Activated CD8-positive, alpha-beta T cell treated with anti-CD3 and anti-CD28 coated beads for 36 hours (primary cell): ENCODE measurements around the gene UBAC2. TPM values are rescaled to one million over a fixed set of nuclear protein-coding genes. Genes with fewer than 3 reads are reported as not detected.

Source experiments
- ATAC-seq: fragments of 200-7000 bp; cut with Tn5 transposase; one replicate; pipeline ENCODE4 v1.10.0; 2021; ENCODE audit warnings: mild to moderate bottlenecking, moderate library complexity
- CTCF ChIA-PET: fragments of 350-600 bp; sonication (Branson Sonifier 250); formaldehyde crosslinking; loops from one replicate; lab custom pipeline; 2021; ENCODE audit warnings: antibody characterized with exemption; lab: Charles Lee
- POLR2A ChIA-PET: fragments of 350-600 bp; sonication (Branson Sonifier 250); formaldehyde crosslinking; loops from one replicate; lab custom pipeline; 2021; ENCODE audit warnings: antibody characterized with exemption; lab: Charles Lee
- DNase-seq: peaks from one replicate; pipeline ENCODE4 v3.0.0-alpha.2; 2020
- H3K27ac Mint-ChIP-seq: one replicate; pipeline ENCODE4 v1.8.0; 2021; ENCODE audit warnings: mild to moderate bottlenecking, mixed read lengths
- H3K27me3 Mint-ChIP-seq: one replicate; pipeline ENCODE4 v1.8.0; 2021; ENCODE audit warnings: mixed read lengths
- H3K36me3 Mint-ChIP-seq: one replicate; pipeline ENCODE4 v1.8.0; 2021; ENCODE audit warnings: low read depth, mixed read lengths
- H3K4me1 Mint-ChIP-seq: one replicate; pipeline ENCODE4 v1.8.0; 2021; ENCODE audit warnings: low read depth, mixed read lengths
- H3K4me3 Mint-ChIP-seq: one replicate; pipeline ENCODE4 v1.8.0; 2021; ENCODE audit warnings: mild to moderate bottlenecking, moderate library complexity, mixed read lengths
- H3K9me3 Mint-ChIP-seq: one replicate; pipeline ENCODE4 v1.8.0; 2021; ENCODE audit warnings: mixed read lengths
- intact Hi-C: fragments of 100-400 bp; cut with micrococcal nuclease; formaldehyde crosslinking; loops from one replicate; pipeline ENCODE4 v1.10.0; 2022
- total RNA-seq, 2 experiments: library from RNA; stranded (reverse); gene quantifications; one replicate each; pipeline ENCODE4 v1.2.3, GENCODE V29; 2021
- TF ChIP-seq, protein P1 (sequence below): fragments of 200-600 bp; IDR thresholded peaks from one replicate; pipeline ENCODE4 v1.8.0; 2022; ENCODE audit warnings: antibody characterized with exemption, mild to moderate bottlenecking

Gene UBAC2
- total RNA-seq, 2 experiments from 2014 or later, result 63.7 to 68.4 TPM

DNA sequence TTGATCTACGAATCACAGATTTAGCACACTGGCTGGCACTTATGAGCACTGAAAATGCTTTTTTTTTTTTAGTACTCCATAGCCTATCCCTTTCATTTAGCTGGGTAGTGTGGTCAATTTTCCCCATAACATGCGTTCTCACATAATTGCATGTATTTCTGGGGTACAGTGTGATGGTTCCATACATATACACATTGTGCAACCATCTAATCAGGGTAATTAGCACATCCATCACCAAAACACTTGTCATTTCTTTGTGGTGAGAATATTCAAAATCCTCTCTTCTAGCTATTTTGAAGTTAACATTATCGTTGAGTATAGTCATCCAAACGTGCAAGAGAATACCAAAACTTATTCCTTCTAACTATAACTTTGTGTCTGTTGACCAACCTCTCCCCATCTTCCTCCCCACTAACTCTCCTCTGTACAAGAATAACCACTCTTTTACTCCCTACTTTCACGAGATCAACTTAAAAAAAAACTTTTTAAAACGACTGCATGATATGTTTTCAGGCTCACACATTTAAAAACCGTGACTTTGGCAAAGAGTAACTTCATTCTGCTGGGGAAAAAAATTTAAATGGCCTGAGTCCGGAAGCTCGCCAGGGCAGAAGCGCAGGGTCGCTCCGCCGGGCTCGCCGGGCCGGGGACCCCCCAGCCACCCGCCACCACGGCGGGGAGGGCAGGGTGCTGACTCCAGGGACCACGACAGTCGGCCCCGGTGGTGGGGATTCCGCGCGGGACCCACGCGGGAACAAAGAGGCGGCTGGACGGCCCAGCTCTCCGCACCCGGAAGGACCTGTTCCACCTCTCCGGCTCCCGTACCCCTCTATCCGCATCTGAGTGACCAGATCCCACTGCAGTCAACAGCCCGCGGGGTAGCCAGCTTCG lies 868 bp upstream of the UBAC2 start:
- peaks cover 54% of the 10 kb centered on the region for H3K4me1 Mint-ChIP-seq
- H3K27me3 Mint-ChIP-seq, result no peaks in the 10 kb centered on the region
- ChIA-PET POLR2A (interaction anchor here (0.6 to 10.0 kb wide), 35 partner anchors 10 to 329 kb away, joined by 3 to 91 read pairs (median 5); partner anchors contain the start of gene GPR18), CTCF (interaction anchor here (0.7 to 12.7 kb wide), 16 partner anchors 15 to 237 kb away, joined by 3 to 168 read pairs (median 8); partner anchors contain the start of gene GPR18)
- TF ChIP-seq, protein P1, sequence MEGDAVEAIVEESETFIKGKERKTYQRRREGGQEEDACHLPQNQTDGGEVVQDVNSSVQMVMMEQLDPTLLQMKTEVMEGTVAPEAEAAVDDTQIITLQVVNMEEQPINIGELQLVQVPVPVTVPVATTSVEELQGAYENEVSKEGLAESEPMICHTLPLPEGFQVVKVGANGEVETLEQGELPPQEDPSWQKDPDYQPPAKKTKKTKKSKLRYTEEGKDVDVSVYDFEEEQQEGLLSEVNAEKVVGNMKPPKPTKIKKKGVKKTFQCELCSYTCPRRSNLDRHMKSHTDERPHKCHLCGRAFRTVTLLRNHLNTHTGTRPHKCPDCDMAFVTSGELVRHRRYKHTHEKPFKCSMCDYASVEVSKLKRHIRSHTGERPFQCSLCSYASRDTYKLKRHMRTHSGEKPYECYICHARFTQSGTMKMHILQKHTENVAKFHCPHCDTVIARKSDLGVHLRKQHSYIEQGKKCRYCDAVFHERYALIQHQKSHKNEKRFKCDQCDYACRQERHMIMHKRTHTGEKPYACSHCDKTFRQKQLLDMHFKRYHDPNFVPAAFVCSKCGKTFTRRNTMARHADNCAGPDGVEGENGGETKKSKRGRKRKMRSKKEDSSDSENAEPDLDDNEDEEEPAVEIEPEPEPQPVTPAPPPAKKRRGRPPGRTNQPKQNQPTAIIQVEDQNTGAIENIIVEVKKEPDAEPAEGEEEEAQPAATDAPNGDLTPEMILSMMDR, result no peak
- peak overlapping the region; percentile 94 for H3K27ac Mint-ChIP-seq
- no peaks in the 10 kb centered on the region for H3K9me3 Mint-ChIP-seq
- peak overlapping the region; percentile 92 for H3K4me3 Mint-ChIP-seq
- intact Hi-C loops, result loop anchor here (2.0 to 5.0 kb wide), 2 partner anchors 15 to 233 kb away; no protein-coding TSS in a partner anchor
- H3K36me3 Mint-ChIP-seq, result peaks cover 35% of the 10 kb centered on the region
- DNase-seq (no peak), ATAC-seq (no peak)

DNA sequence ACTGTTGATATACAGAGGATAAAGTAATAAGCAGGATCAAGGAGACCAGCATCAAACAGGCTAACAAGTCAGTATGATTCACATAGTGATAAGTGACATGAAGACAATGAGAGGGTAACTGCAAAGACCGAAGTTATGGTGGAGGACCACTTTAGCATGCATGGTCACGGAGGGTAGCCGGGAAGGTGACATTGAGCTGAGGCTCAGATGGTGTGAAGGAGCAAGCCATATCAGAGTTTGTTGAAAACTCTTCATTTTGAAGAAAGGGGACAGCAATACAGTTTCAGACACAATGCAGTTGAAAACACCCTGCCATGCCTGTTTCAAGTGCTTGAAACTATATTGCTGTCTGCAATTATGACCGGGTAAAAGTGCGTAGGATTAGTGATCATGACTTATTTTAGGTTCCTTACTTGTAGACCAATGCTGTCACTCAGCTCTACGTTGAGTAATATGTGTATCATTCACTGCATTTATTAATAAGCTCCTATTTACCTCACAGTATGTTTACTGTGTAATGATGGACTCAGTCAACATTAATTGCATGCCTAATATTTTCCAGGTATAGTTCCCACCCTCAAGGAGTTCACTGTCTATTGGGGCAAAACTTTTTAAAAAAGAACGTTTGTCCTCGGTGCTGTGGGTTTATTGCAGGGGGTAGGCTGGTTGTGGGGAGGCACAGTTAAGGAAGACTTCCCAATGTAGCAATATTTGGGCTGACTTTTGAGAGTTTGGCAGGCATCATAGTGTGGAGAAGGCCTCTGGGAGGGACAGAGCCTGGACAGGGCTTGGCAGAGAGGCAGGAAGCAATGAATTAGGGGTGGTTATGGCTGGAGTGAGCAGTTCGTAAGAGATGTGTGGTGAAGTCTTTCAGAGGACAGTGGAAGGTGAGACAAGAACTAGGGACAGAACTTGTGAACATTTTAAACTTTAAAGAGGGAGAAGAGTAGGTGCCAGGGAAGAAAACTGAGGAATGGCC lies 3.2 kb downstream of the UBAC2 start:
- DNase-seq (no peak), ATAC-seq (peak; percentile 31)
- TF ChIP-seq, protein P1, result no peak
- no peaks in the 10 kb centered on the region for H3K9me3 Mint-ChIP-seq
- POLR2A ChIA-PET, result interaction anchor here (0.7 to 10.0 kb wide), 13 partner anchors 13 to 118 kb away, joined by 3 to 91 read pairs (median 4); partner anchors contain the start of gene GPR18
- no peaks in the 10 kb centered on the region for H3K27me3 Mint-ChIP-seq
- H3K36me3 Mint-ChIP-seq, result peaks cover 62% of the 10 kb centered on the region
- H3K4me3 Mint-ChIP-seq, result peak overlapping the region; percentile 67
- peaks cover 72% of the 10 kb centered on the region for H3K4me1 Mint-ChIP-seq
- intact Hi-C loops, result loop anchor here (2.0 to 5.0 kb wide), 2 partner anchors 55 to 228 kb away; partner anchors contain the start of gene GPR18
- CTCF ChIA-PET, result interaction anchor here (0.6 to 12.7 kb wide), 10 partner anchors 11 to 184 kb away, joined by 3 to 168 read pairs (median 4); partner anchors contain the start of gene GPR18
- H3K27ac Mint-ChIP-seq, result peak overlapping the region; percentile 90

DNA sequence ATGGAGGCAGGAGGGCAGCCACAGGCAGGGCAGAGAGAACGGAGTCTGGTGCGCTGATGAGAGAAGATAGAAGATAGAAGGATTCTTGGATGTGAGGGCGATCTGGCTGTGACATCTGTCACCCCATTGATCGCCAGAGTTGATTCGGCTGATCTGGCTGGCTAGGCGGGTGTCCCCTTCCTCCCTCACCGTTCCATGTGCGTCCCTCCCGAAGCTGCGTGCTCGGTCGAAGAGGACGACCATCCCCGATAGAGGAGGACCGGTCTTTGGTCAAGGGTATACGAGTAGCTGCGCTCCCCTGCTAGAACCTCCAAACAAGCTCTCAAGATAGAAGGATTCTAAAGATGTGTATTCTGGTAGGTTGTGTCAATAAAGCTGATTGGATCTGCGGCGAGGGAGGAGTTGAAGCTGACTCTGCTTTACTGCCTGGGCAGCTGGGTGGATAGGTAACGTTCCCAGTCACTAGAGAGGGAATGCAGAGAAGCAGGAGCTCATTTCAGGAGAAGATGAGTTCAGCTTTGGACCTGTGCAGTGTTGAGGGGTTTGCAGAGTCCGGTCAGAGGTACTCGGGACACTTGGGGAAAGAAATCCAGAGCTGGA lies 5.1 kb downstream of the UBAC2 start:
- H3K27ac Mint-ChIP-seq, result peak overlapping the region; percentile 2
- CTCF ChIA-PET, result interaction anchor here (0.9 to 12.7 kb wide), 7 partner anchors 9 to 62 kb away, joined by 3 to 168 read pairs (median 4); partner anchors contain the start of gene GPR18
- peaks cover 77% of the 10 kb centered on the region for H3K4me1 Mint-ChIP-seq
- peaks cover 57% of the 10 kb centered on the region for H3K36me3 Mint-ChIP-seq
- no peaks in the 10 kb centered on the region for H3K9me3 Mint-ChIP-seq
- H3K4me3 Mint-ChIP-seq, result no peak overlapping the region
- DNase-seq (no peak), ATAC-seq (no peak)
- intact Hi-C loops, result loop anchor here (2.0 kb wide), 1 partner anchor 53 kb away; the partner anchor contains the start of gene GPR18
- TF ChIP-seq, protein P1, result no peak
- no peaks in the 10 kb centered on the region for H3K27me3 Mint-ChIP-seq
- POLR2A ChIA-PET, result interaction anchor here (1.4 to 10.0 kb wide), 2 partner anchors 11 to 52 kb away, joined by 3 to 91 read pairs; no protein-coding TSS in a partner anchor

DNA sequence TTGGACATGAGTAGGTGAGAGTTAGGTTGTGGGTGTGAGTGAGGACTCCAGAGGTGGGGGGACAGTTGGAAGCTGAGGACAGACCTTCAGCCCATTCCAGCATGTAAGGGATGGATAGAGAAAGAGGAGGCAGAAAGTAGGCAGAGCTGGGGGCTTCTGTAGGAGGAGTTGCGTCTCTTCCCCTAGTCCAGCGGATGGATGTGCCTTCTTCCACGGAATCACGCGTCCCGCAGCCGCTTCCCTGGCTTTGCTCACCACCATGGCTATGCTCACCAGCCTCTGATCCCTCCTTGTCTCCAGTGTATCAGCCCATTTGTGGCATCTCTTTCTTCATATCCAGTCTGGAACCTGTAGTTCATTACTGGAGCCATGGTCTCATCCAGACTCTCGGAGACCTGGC lies 5.6 kb downstream of the UBAC2 start:
- ATAC-seq (no peak), DNase-seq (no peak)
- peaks cover 82% of the 10 kb centered on the region for H3K4me1 Mint-ChIP-seq
- intact Hi-C loops, result no loop called here
- no peaks in the 10 kb centered on the region for H3K27me3 Mint-ChIP-seq
- CTCF ChIA-PET, result interaction anchor here (0.9 to 12.7 kb wide), 6 partner anchors 9 to 61 kb away, joined by 3 to 168 read pairs (median 4); no protein-coding TSS in a partner anchor
- TF ChIP-seq, protein P1, result no peak
- peaks cover 62% of the 10 kb centered on the region for H3K36me3 Mint-ChIP-seq
- H3K9me3 Mint-ChIP-seq, result no peaks in the 10 kb centered on the region
- no peak overlapping the region for H3K4me3 Mint-ChIP-seq
- H3K27ac Mint-ChIP-seq, result no peak overlapping the region
- POLR2A ChIA-PET, result interaction anchor here (1.4 to 10.0 kb wide), 2 partner anchors 10 to 51 kb away, joined by 3 to 91 read pairs; no protein-coding TSS in a partner anchor
